Measurements from ENCODE around the gene SMAP1. TPM values are rescaled to one million over a fixed set of nuclear protein-coding genes. Genes with fewer than 3 reads are reported as not detected.

The SMAP1 gene
- total and polyA plus RNA-seq, 9 of the 15 experiments (the other 6 are each of a cell fraction or from before 2014, with no cell fraction given), result 11.4 to 26.4 (median 15.5) TPM

DNA sequence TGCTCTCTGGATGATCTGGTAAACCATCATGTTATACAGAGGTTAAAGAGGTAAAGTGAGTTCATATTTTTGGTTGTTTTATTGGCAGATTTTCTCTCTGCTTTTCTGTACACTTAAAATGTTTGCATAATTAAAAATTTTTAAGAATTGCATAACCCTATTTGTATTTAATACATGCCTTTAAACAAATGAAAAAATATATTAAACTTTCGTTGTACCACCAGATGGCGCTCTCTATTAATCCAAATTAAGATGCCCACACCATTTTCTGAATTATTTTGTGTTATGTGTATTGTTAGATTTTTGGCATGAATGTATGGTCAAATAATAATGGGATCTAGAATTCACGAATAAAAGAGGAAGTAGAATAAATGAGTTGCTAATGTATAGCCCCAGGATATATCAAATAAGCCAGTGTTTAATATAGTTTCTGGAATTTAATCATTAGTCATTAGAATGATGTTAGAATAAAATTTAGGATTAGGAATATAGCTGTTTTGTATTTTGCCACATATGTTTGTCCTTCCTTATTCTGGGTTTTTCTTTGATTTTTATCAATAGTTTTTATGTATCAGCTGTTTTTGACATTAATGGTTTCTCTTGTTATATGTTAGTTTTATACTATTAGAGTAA lies 38.9 kb downstream of the SMAP1 start (continued):
- TF ChIP-seq RBFOX2 (IDR thresholded peaks at IDR 0.05; ENCODE audit: low read depth, low read length) (no peak), PURB (CRISPR knock-in tag; IDR thresholded peaks at IDR 0.05; ENCODE audit: low read depth) (no peak), CHCHD3 (CRISPR knock-in tag; IDR thresholded peaks at IDR 0.05) (no peak), HDAC3 (IDR thresholded peaks at IDR 0.05; ENCODE audit: borderline replicate concordance, partially characterized antibody) (no peak), ZNF717 (CRISPR knock-in tag; IDR thresholded peaks at IDR 0.05) (no peak), MEIS2 (IDR thresholded peaks at IDR 0.05; ENCODE audit: partially characterized antibody) (no peak), NFIC (IDR thresholded peaks at IDR 0.05) (no peak), SMAD3 (CRISPR knock-in tag; conservative IDR thresholded peaks at IDR 0.05) (no peak), ZNF766 (CRISPR knock-in tag; conservative IDR thresholded peaks at IDR 0.05) (no peak), FOXM1 (IDR thresholded peaks at IDR 0.05; ENCODE audit: low read depth) (no peak), FOXM1 (CRISPR knock-in tag; IDR thresholded peaks at IDR 0.05; ENCODE audit: low read depth) (no peak), LCOR (CRISPR knock-in tag; IDR thresholded peaks at IDR 0.05) (no peak), HDGF (IDR thresholded peaks at IDR 0.05) (no peak), NFE2 (IDR thresholded peaks at IDR 0.05; ENCODE audit: low read depth) (no peak)
- TF ChIP-seq, protein P1, sequence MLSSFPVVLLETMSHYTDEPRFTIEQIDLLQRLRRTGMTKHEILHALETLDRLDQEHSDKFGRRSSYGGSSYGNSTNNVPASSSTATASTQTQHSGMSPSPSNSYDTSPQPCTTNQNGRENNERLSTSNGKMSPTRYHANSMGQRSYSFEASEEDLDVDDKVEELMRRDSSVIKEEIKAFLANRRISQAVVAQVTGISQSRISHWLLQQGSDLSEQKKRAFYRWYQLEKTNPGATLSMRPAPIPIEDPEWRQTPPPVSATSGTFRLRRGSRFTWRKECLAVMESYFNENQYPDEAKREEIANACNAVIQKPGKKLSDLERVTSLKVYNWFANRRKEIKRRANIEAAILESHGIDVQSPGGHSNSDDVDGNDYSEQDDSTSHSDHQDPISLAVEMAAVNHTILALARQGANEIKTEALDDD (IDR thresholded peaks at IDR 0.05), result no peak
- TF ChIP-seq, protein P2, sequence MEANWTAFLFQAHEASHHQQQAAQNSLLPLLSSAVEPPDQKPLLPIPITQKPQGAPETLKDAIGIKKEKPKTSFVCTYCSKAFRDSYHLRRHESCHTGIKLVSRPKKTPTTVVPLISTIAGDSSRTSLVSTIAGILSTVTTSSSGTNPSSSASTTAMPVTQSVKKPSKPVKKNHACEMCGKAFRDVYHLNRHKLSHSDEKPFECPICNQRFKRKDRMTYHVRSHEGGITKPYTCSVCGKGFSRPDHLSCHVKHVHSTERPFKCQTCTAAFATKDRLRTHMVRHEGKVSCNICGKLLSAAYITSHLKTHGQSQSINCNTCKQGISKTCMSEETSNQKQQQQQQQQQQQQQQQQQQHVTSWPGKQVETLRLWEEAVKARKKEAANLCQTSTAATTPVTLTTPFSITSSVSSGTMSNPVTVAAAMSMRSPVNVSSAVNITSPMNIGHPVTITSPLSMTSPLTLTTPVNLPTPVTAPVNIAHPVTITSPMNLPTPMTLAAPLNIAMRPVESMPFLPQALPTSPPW (CRISPR knock-in tag; IDR thresholded peaks at IDR 0.05), result no peak
- TF ChIP-seq, protein P3, sequence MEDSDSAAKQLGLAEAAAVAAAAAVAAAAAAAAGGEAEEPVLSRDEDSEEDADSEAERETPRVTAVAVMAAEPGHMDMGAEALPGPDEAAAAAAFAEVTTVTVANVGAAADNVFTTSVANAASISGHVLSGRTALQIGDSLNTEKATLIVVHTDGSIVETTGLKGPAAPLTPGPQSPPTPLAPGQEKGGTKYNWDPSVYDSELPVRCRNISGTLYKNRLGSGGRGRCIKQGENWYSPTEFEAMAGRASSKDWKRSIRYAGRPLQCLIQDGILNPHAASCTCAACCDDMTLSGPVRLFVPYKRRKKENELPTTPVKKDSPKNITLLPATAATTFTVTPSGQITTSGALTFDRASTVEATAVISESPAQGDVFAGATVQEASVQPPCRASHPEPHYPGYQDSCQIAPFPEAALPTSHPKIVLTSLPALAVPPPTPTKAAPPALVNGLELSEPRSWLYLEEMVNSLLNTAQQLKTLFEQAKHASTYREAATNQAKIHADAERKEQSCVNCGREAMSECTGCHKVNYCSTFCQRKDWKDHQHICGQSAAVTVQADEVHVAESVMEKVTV (CRISPR knock-in tag; IDR thresholded peaks at IDR 0.05), result peak; percentile 30; the same call in 1 of the 2 replicates
- TF ChIP-seq, protein P4, sequence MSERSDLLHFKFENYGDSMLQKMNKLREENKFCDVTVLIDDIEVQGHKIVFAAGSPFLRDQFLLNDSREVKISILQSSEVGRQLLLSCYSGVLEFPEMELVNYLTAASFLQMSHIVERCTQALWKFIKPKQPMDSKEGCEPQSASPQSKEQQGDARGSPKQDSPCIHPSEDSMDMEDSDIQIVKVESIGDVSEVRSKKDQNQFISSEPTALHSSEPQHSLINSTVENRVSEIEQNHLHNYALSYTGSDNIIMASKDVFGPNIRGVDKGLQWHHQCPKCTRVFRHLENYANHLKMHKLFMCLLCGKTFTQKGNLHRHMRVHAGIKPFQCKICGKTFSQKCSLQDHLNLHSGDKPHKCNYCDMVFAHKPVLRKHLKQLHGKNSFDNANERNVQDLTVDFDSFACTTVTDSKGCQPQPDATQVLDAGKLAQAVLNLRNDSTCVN (CRISPR knock-in tag; IDR thresholded peaks at IDR 0.05), result no peak

All from K562 (cell line).